ENCODE measurements around the gene WDR46. TPM values are rescaled to one million over a fixed set of nuclear protein-coding genes. Genes with fewer than 3 reads are reported as not detected.

WDR46 gene
- total and polyA plus RNA-seq, 2 donors (not counting 3 experiments of a cell fraction or from before 2014, with no cell fraction given): 61.4 to 71.2 TPM

DNA sequence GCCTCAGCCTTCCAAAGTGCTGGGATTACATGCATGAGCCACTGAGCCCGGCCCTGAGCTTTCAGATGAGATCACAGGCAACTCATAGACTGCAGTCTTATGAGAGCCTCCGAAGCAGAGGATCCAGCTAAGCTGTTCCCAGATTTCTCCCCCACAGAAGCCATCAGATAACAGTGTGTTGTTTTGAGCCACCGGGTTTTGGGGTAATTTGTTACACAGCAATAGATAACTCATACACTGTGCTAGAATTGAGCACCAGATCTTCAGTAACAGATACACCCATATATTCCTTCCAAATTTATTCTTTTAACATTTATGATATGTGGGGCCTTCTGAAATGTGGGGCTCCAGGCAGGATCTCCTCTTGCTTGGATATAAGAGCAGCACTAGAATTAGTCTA, 47.5 kb upstream of the WDR46 start:
- ChIA-PET POLR2A (no interaction called here), CTCF (interaction anchor here (0.8 to 1.9 kb wide), 2 partner anchors 9 to 90 kb away, joined by 3 to 11 read pairs; no protein-coding TSS in a partner anchor)
- Histone ChIP-seq H3K4me3 (replicated peaks in 1 of 3; ENCODE audit: insufficient read depth in 1 of 3, low read depth in 1 of 3, low read length in 3 of 3) (no peak overlapping the region), H3K9me3 (replicated peaks; ENCODE audit: control insufficient read depth, insufficient read depth, low read length) (no peaks in the 10 kb centered on the region), H3K79me2 (ENCODE audit: control insufficient read depth, insufficient read depth, low read length) (no peaks in the 10 kb centered on the region), H4K20me1 (replicated peaks; ENCODE audit: control insufficient read depth, extremely low read depth, insufficient read depth, low read length) (no peaks in the 10 kb centered on the region), H3K9ac (replicated peaks; ENCODE audit: extremely low read depth, insufficient read depth, low read length) (no peak overlapping the region), H3K4me1 (ENCODE audit: control insufficient read depth, extremely low read depth, insufficient read depth, low read length) (no peaks in the 10 kb centered on the region), H3K27me3 (ENCODE audit: control insufficient read depth in 2 of 2, insufficient read depth in 2 of 2, low read length in 2 of 2) (no peaks in the 10 kb centered on the region), H3K4me2 (ENCODE audit: insufficient read depth, low read length) (no peak overlapping the region), H3K27ac (ENCODE audit: insufficient read depth, low read depth, low read length) (no peak overlapping the region), H3K9me1 (replicated peaks; ENCODE audit: control insufficient read depth, extremely low read depth, insufficient read depth, low read length) (no peaks in the 10 kb centered on the region), H3K36me3 (ENCODE audit: control insufficient read depth in 2 of 2, extremely low read depth in 1 of 2, insufficient read depth in 2 of 2, low read length in 2 of 2) (no peaks in the 10 kb centered on the region), H2AFZ (ENCODE audit: low read depth, low read length) (no peak overlapping the region)
- FAIRE-seq (no peak), DNase-seq (ENCODE audit: low read depth, low spot score) (no peak)
- BruUV-seq (replicated peaks): no TSS peak
- TF ChIP-seq POLR2A (IDR thresholded peaks at IDR 0.05; ENCODE audit: low read depth, low read length): no peak
- no peak for TF ChIP-seq EZH2 (IDR thresholded peaks at IDR 0.05; ENCODE audit: borderline replicate concordance, low read depth, low read length, severe bottlenecking)
- intact Hi-C loops (cut with micrococcal nuclease) (no loop called here), dilution Hi-C loops (cut with MboI; ENCODE audit: extremely low pct_ligation_motif_present, low sequenced_read_pairs) (no loop called here)

DNA sequence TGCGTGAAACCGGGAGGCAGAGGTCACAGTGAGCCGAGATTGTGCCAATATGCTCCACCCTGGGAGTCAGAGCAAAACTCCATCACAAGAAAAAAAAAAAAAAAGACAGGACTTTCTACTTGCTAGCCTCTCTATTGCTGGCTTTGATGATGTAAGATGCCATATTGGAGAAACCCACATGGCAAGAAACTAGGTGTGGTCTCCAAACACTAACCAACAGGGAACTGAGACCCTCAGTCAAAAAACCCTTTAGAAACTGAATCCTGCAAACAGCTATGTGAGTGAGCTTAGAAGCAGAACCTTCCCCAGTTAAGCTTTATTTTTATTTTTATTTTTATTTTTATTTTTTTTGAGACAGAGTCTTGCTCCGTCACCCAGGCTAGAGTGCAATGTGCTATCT, 46.9 kb upstream of the WDR46 start:
- CTCF ChIA-PET: interaction anchor here (0.7 to 1.9 kb wide), 3 partner anchors 9 to 90 kb away, joined by 3 to 11 read pairs (median 3); no protein-coding TSS in a partner anchor
- no peaks in the 10 kb centered on the region for H3K79me2 ChIP-seq (ENCODE audit: control insufficient read depth, insufficient read depth, low read length)
- no peak overlapping the region for H2AFZ ChIP-seq (ENCODE audit: low read depth, low read length)
- H3K27ac ChIP-seq (ENCODE audit: insufficient read depth, low read depth, low read length): no peak overlapping the region
- intact Hi-C loops (cut with micrococcal nuclease) (no loop called here), dilution Hi-C loops (cut with MboI; ENCODE audit: extremely low pct_ligation_motif_present, low sequenced_read_pairs) (no loop called here)
- POLR2A ChIA-PET: no interaction called here
- H3K9me3 ChIP-seq (replicated peaks; ENCODE audit: control insufficient read depth, insufficient read depth, low read length): no peaks in the 10 kb centered on the region
- no peak for FAIRE-seq
- no peaks in the 10 kb centered on the region for H3K4me1 ChIP-seq (ENCODE audit: control insufficient read depth, extremely low read depth, insufficient read depth, low read length)
- TF ChIP-seq POLR2A (IDR thresholded peaks at IDR 0.05; ENCODE audit: low read depth, low read length) (no peak), FOS (IDR thresholded peaks at IDR 0.05; ENCODE audit: borderline replicate concordance, insufficient read depth, low read length) (no peak), GATA2 (IDR thresholded peaks at IDR 0.05; ENCODE audit: insufficient read depth, insufficient read length, low read depth, low read length) (no peak)
- TF ChIP-seq, protein P1, sequence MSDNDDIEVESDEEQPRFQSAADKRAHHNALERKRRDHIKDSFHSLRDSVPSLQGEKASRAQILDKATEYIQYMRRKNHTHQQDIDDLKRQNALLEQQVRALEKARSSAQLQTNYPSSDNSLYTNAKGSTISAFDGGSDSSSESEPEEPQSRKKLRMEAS (IDR thresholded peaks at IDR 0.05; ENCODE audit: insufficient read depth, insufficient read length): no peak
- H3K36me3 ChIP-seq (ENCODE audit: control insufficient read depth in 2 of 2, extremely low read depth in 1 of 2, insufficient read depth in 2 of 2, low read length in 2 of 2): no peaks in the 10 kb centered on the region
- H3K4me2 ChIP-seq (ENCODE audit: insufficient read depth, low read length): no peak overlapping the region
- H4K20me1 ChIP-seq (replicated peaks; ENCODE audit: control insufficient read depth, extremely low read depth, insufficient read depth, low read length): no peaks in the 10 kb centered on the region
- H3K4me3 ChIP-seq (replicated peaks in 1 of 3; ENCODE audit: insufficient read depth in 1 of 3, low read depth in 1 of 3, low read length in 3 of 3): no peak overlapping the region
- no peak for DNase-seq (ENCODE audit: low read depth, low spot score)
- BruUV-seq (replicated peaks): no TSS peak
- H3K27me3 ChIP-seq (ENCODE audit: control insufficient read depth in 2 of 2, insufficient read depth in 2 of 2, low read length in 2 of 2): no peaks in the 10 kb centered on the region
- no peaks in the 10 kb centered on the region for H3K9me1 ChIP-seq (replicated peaks; ENCODE audit: control insufficient read depth, extremely low read depth, insufficient read depth, low read length)
- H3K9ac ChIP-seq (replicated peaks; ENCODE audit: extremely low read depth, insufficient read depth, low read length): no peak overlapping the region
